Mesendoderm (in vitro differentiated cells): ENCODE measurements around the gene LILRB2.
"Not testable (repeated sequence)": the region's sequence is repeated elsewhere in the genome, so short reads cannot be mapped to it uniquely, and the experiment has no call there.

Source experiments
- DNase-seq: peaks from one replicate; pipeline ENCODE4 v3.0.0; 2013
- H2AK5ac ChIP-seq: 2 replicates; pipeline ENCODE4 v1.6.1; 2013; ENCODE audit warnings: low read length, inconsistent platforms
- H2BK120ac ChIP-seq: 2 replicates; pipeline ENCODE4 v1.6.1; 2013; ENCODE audit warnings: low read depth, mild to moderate bottlenecking, low read length, moderate library complexity, mixed read lengths
- H2BK15ac ChIP-seq: replicated peaks from 2 replicates; pipeline ENCODE4 v1.6.1; 2013; ENCODE audit warnings: low read depth, mild to moderate bottlenecking, moderate library complexity
- H2BK5ac ChIP-seq: 2 replicates; pipeline ENCODE4 v1.6.1; 2013; ENCODE audit warnings: low read length, inconsistent platforms
- H3K18ac ChIP-seq: 2 replicates; pipeline ENCODE4 v1.6.1; 2013; ENCODE audit warnings: mild to moderate bottlenecking, low read length, mixed read lengths
- H3K23ac ChIP-seq: one replicate; pipeline ENCODE4 v1.6.1; 2013; ENCODE audit warnings: low read length
- H3K27ac ChIP-seq: 2 replicates; pipeline ENCODE4 v1.5.1; 2013; ENCODE audit warnings: low read depth, mild to moderate bottlenecking, inconsistent platforms, low read length, moderate library complexity
- H3K27me3 ChIP-seq: 2 replicates; pipeline ENCODE4 v1.6.1; 2013; ENCODE audit warnings: low read length, control low read depth, mild to moderate bottlenecking, inconsistent platforms; ENCODE audit not compliant: insufficient read depth, poor library complexity
- H3K36me3 ChIP-seq: 2 replicates; pipeline ENCODE4 v1.6.1; 2013; ENCODE audit warnings: low read length, inconsistent platforms; ENCODE audit not compliant: control insufficient read depth, insufficient read depth
- H3K4ac ChIP-seq: one replicate; pipeline ENCODE4 v1.6.1; 2013; ENCODE audit warnings: low read depth, mild to moderate bottlenecking, low read length, moderate library complexity
- H3K4me1 ChIP-seq: 2 replicates; pipeline ENCODE4 v1.6.1; 2013; ENCODE audit warnings: low read depth, low read length, inconsistent platforms; ENCODE audit not compliant: control insufficient read depth
- H3K4me2 ChIP-seq: 2 replicates; pipeline ENCODE4 v1.6.1; 2013; ENCODE audit warnings: low read length
- H3K4me3 ChIP-seq: 2 replicates; pipeline ENCODE4 v1.5.1; 2013; ENCODE audit warnings: mild to moderate bottlenecking, low read length
- H3K56ac ChIP-seq: one replicate; pipeline ENCODE4 v1.6.1; 2013; ENCODE audit warnings: low read length
- H3K79me1 ChIP-seq: 2 replicates; pipeline ENCODE4 v1.6.1; 2013; ENCODE audit warnings: low read length, inconsistent platforms
- H3K79me2 ChIP-seq: 2 replicates; pipeline ENCODE4 v1.6.1; 2013; ENCODE audit warnings: mild to moderate bottlenecking, low read length; ENCODE audit not compliant: control insufficient read depth, insufficient read depth
- H3K9ac ChIP-seq: 2 replicates; pipeline ENCODE4 v1.6.1; 2013; ENCODE audit warnings: low read length, inconsistent platforms
- H4K5ac ChIP-seq: one replicate; pipeline ENCODE4 v1.6.1; 2013; ENCODE audit warnings: low read length
- H4K8ac ChIP-seq: one replicate; pipeline ENCODE4 v1.6.1; 2013; ENCODE audit warnings: low read depth, mild to moderate bottlenecking, control low read depth, low read length, moderate library complexity
- whole genome bisulfite sequencing: extraction: QIAGEN DNeasy Blood & Tissue Kit; methylation state at CpG from one replicate; pipeline ENCODE4 v1.1.7; 2013; ENCODE audit warnings: low lambda C conversion rate, missing lambda C conversion rate; ENCODE audit not compliant: insufficient coverage; ENCODE audit errors: extremely low coverage; 5-methylcytosine and 5-hydroxymethylcytosine counted together

LILRB2 gene

GRCh38 chr19:54280441-54280840 lies 469 bp downstream of the LILRB2 start:
- H3K23ac ChIP-seq, H3K27me3 ChIP-seq, H3K9ac ChIP-seq, H2AK5ac ChIP-seq, H3K4ac ChIP-seq, H2BK5ac ChIP-seq, H4K5ac ChIP-seq, H3K27ac ChIP-seq, H4K8ac ChIP-seq, H3K56ac ChIP-seq, H3K36me3 ChIP-seq, H3K4me1 ChIP-seq, H2BK120ac ChIP-seq, H3K79me1 ChIP-seq, H3K79me2 ChIP-seq, H2BK15ac ChIP-seq, DNase-seq, H3K4me3 ChIP-seq, H3K18ac ChIP-seq, H3K4me2 ChIP-seq: not testable (repeated sequence)
- WGBS = no CpG with 5 or more reads among the region's 10 CpGs

GRCh38 chr19:54280025-54280424 lies 885 bp downstream of the LILRB2 start:
- H3K27me3 ChIP-seq, H3K56ac ChIP-seq, H3K23ac ChIP-seq, H3K18ac ChIP-seq, H2BK120ac ChIP-seq, H3K36me3 ChIP-seq, H3K4me2 ChIP-seq, H3K4me3 ChIP-seq, H2BK5ac ChIP-seq, H2AK5ac ChIP-seq, H3K79me1 ChIP-seq, DNase-seq, H4K5ac ChIP-seq, H4K8ac ChIP-seq, H3K27ac ChIP-seq, H2BK15ac ChIP-seq, H3K9ac ChIP-seq, H3K79me2 ChIP-seq, H3K4me1 ChIP-seq, H3K4ac ChIP-seq: not testable (repeated sequence)
- no CpG with 5 or more reads among the region's 4 CpGs for WGBS

- Histone ChIP-seq H2BK120ac (no peak overlapping the region), H2BK5ac (no peak overlapping the region), H3K18ac (no peak overlapping the region), H3K4me1 (no peaks in the 10 kb centered on the region), H3K23ac (no peak overlapping the region), H4K8ac (no peak overlapping the region), H3K27me3 (no peaks in the 10 kb centered on the region), H3K4ac (no peak overlapping the region), H3K36me3 (no peaks in the 10 kb centered on the region), H2BK15ac (no peak overlapping the region), H3K4me2 (no peak overlapping the region), H3K4me3 (no peak overlapping the region), H3K79me1 (no peaks in the 10 kb centered on the region), H3K27ac (no peak overlapping the region), H2AK5ac (no peak overlapping the region), H3K56ac (no peak overlapping the region), H4K5ac (no peak overlapping the region), H3K79me2 (no peaks in the 10 kb centered on the region), H3K9ac (no peak overlapping the region)
- WGBS = no CpG with 5 or more reads among the region's 18 CpGs
- DNase-seq = no peak
Measured at GRCh38 chr19:54279406-54279962, 1.4 kb downstream of the LILRB2 start.

DNA sequence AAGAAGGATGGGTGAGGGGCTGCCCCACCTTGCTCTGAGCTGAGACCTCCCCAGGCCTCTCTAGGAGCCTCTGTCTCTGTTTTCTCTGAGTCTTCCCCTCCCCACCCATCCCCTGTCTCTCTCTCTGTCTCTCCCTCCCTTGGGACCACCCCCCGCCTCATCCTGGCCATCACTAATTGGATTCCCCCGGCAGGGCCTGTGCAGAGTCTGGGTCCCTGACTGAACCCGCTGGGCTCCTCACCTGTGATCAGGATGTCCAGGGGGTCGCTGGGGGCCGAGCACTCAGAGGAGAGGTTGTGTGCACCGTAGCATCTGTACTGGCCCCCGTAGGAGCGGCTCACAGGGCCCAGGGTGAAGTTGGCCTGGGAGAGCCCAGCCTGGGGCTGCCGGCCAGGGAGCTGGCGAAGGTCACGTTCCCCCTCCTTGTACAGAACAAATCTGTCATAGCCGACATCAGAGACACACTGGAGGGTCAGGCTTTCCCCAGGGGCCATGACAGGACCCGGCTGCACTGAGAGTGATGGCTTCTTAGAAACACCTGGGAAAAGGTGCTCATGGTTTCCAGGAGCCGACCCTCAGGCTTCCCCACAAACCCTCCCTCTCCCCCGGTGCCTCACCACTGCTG lies 2.2 kb downstream of the LILRB2 start:
- H3K27me3 ChIP-seq, H3K23ac ChIP-seq, H3K56ac ChIP-seq, H3K79me2 ChIP-seq, H2BK120ac ChIP-seq, H3K4me1 ChIP-seq, H3K18ac ChIP-seq, H4K8ac ChIP-seq, H2AK5ac ChIP-seq, H3K4ac ChIP-seq, H3K79me1 ChIP-seq, H3K4me3 ChIP-seq, H3K9ac ChIP-seq, DNase-seq, H3K27ac ChIP-seq, H4K5ac ChIP-seq, H3K4me2 ChIP-seq, H2BK5ac ChIP-seq, H2BK15ac ChIP-seq, H3K36me3 ChIP-seq: not testable (repeated sequence)
- WGBS = no CpG with 5 or more reads among the region's 15 CpGs

DNA sequence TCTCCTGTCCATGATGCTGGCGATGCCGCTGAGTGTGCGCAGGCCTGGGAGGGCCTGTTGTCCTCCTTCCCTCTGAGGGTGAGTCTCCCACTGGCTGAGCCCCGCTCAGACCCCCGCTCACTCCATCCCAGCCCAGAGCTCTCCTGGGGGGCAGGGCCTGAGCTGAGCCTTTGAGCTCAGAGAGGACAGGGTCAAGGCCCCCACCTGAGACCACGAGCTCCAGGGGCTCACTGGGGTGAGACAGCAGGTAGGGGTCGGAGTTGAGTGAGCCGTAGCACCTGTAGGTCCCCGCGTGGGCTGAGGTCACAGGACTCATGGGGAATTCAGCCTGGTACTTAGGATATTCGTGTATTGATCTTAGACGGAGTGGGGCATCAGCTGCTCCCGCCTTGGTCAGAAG lies 2.9 kb downstream of the LILRB2 start:
- H3K27ac ChIP-seq, H3K56ac ChIP-seq, H4K5ac ChIP-seq, H3K4me2 ChIP-seq, H3K27me3 ChIP-seq, H3K79me2 ChIP-seq, H3K4me3 ChIP-seq, H2AK5ac ChIP-seq, H2BK15ac ChIP-seq, H3K18ac ChIP-seq, H3K79me1 ChIP-seq, H3K4me1 ChIP-seq, H3K36me3 ChIP-seq, H3K4ac ChIP-seq, H2BK120ac ChIP-seq, H2BK5ac ChIP-seq, H3K23ac ChIP-seq, DNase-seq, H3K9ac ChIP-seq, H4K8ac ChIP-seq: not testable (repeated sequence)
- no CpG with 5 or more reads among the region's 13 CpGs for WGBS

DNA sequence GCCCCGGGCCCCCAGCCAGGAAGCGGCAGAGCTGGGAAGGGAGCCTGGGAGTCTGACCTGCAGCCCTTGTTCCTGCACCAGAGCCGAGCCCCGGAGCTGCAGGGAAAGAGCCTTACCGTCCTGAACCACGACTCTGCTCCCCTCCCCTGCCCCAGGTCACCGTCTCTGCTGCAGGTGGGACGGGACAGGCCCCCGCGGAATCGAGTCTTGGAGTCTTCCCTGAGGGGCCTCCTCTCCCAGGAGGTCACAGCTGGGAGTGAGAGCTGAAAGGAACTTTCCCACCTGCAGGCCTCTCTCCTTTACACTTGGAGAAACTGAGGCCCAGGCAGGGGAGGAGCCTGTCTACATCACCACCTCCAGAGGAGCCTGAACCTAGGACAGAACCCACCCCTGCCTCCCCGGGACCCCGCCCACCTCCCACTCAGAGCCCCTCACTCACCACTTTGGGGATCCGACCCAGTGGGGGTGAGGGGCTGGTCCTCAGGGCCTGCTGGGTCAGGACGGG lies 3.7 kb downstream of the LILRB2 start:
- H3K4me2 ChIP-seq, H3K56ac ChIP-seq, H2BK15ac ChIP-seq, H3K4me3 ChIP-seq, H4K5ac ChIP-seq, H3K18ac ChIP-seq, DNase-seq, H2AK5ac ChIP-seq, H3K27ac ChIP-seq, H3K79me1 ChIP-seq, H3K4ac ChIP-seq, H4K8ac ChIP-seq, H2BK120ac ChIP-seq, H3K27me3 ChIP-seq, H3K23ac ChIP-seq, H2BK5ac ChIP-seq, H3K4me1 ChIP-seq, H3K79me2 ChIP-seq, H3K36me3 ChIP-seq, H3K9ac ChIP-seq: not testable (repeated sequence)
- no CpG with 5 or more reads among the region's 15 CpGs for WGBS
